T-cell (primary cell): ENCODE measurements around the gene RGS3. TPM values are rescaled to one million over a fixed set of nuclear protein-coding genes. Genes with fewer than 3 reads are reported as not detected.

Experiments
- ATAC-seq, 4 experiments: fragments of 200-7000 bp in 3 of 4; fragments of 150-1000 bp in 1 of 4; cut with Tn5 transposase; replicated peaks in 1 of 4; 1 replicate in 3 of 4; 2 replicates in 1 of 4; pipeline ENCODE4 v1.10.0; 2021; ENCODE audit warnings: moderate library complexity in 3 of 4, mild to moderate bottlenecking in 2 of 4, moderate number of reproducible peaks in 1 of 4
- CTCF ChIA-PET, 2 donors: fragments of 300-600 bp; sonication (Branson Sonifier 250); formaldehyde crosslinking; loops; one replicate each; lab custom pipeline; 2022; ENCODE audit warnings: antibody characterized with exemption in 2 of 2; lab: Charles Lee
- POLR2A ChIA-PET, 2 donors: fragments of 300-600 bp; sonication (Branson Sonifier 250); formaldehyde crosslinking; loops; one replicate each; lab custom pipeline; 2022; ENCODE audit warnings: antibody characterized with exemption in 2 of 2; lab: Charles Lee
- DNase-seq, 35 experiments: peaks; one replicate each; pipeline versions ENCODE4 v3.0.0 to v3.0.0-alpha.2; 2013 to 2023
- H3K27ac ChIP-seq: one replicate; pipeline ENCODE4 v1.5.1; 2013; ENCODE audit warnings: low read length
- H3K27me3 ChIP-seq, 2 experiments: replicated peaks in 1 of 2; 1 replicate in 1 of 2; 2 replicates in 1 of 2; pipeline versions ENCODE4 v1.6.1 to v1.7.0; 2013; ENCODE audit warnings: low read length in 1 of 2, mixed read lengths in 1 of 2; ENCODE audit not compliant: control insufficient read depth in 2 of 2, insufficient read depth in 2 of 2; ENCODE audit errors: extremely low read depth in 1 of 2
- H3K36me3 ChIP-seq, 2 donors: 1 replicate in 1 of 2; 2 replicates in 1 of 2; pipeline versions ENCODE4 v1.6.1 to v1.7.0; 2013; ENCODE audit warnings: low read length in 1 of 2; ENCODE audit not compliant: control insufficient read depth in 2 of 2, insufficient read depth in 1 of 2; ENCODE audit errors: extremely low read depth in 1 of 2
- H3K4me1 ChIP-seq, 2 experiments: 1 replicate in 1 of 2; 2 replicates in 1 of 2; pipeline versions ENCODE4 v1.6.1 to v1.7.0; 2013; ENCODE audit warnings: low read length in 2 of 2, mixed read lengths in 1 of 2; ENCODE audit not compliant: insufficient read depth in 2 of 2, control insufficient read depth in 1 of 2; ENCODE audit errors: extremely low read depth in 1 of 2
- H3K4me3 ChIP-seq, 2 donors: 1 replicate in 1 of 2; 2 replicates in 1 of 2; pipeline versions ENCODE4 v1.5.1 to v1.7.0; 2013; ENCODE audit warnings: mild to moderate bottlenecking in 2 of 2, low read length in 1 of 2, moderate library complexity in 1 of 2; ENCODE audit not compliant: control insufficient read depth in 1 of 2; ENCODE audit errors: extremely low read depth in 1 of 2
- H3K9me3 ChIP-seq: 2 replicates; pipeline ENCODE4 v1.7.0; 2013
- H3K27ac Mint-ChIP-seq, 2 donors: one replicate each; pipeline ENCODE4 v1.8.0; 2020 to 2021; ENCODE audit warnings: mild to moderate bottlenecking in 2 of 2, mixed read lengths in 2 of 2
- H3K27me3 Mint-ChIP-seq, 2 donors: one replicate each; pipeline ENCODE4 v1.8.0; 2021 to 2022; ENCODE audit warnings: mixed read lengths in 2 of 2
- H3K36me3 Mint-ChIP-seq: one replicate; pipeline ENCODE4 v1.8.0; 2021; ENCODE audit warnings: mixed read lengths
- H3K4me1 Mint-ChIP-seq, 3 donors: one replicate each; pipeline ENCODE4 v1.8.0; 2020 to 2022; ENCODE audit warnings: mixed read lengths in 3 of 3, mild to moderate bottlenecking in 1 of 3
- H3K4me3 Mint-ChIP-seq, 3 donors: one replicate each; pipeline ENCODE4 v1.8.0; 2020 to 2022; ENCODE audit warnings: mild to moderate bottlenecking in 3 of 3, mixed read lengths in 3 of 3, moderate library complexity in 3 of 3
- H3K9me3 Mint-ChIP-seq, 3 donors: one replicate each; pipeline ENCODE4 v1.8.0; 2020 to 2022; ENCODE audit warnings: mixed read lengths in 3 of 3
- WGBS: methylation state at CpG from one replicate; pipeline ENCODE4 v1.1.5; 2013; ENCODE audit warnings: missing lambda C conversion rate; ENCODE audit not compliant: insufficient coverage; 5-methylcytosine and 5-hydroxymethylcytosine counted together
- total RNA-seq, 35 experiments: library from RNA in 6 of 35; stranded (reverse) in 6 of 35; fragments of 120-200 nt in 1 of 35; gene quantifications; one replicate each; pipeline versions ENCODE4 v1.2.1 to v1.2.4 and lab custom pipeline; 2013 to 2026

The RGS3 gene
- total RNA-seq, 5 donors from 2014 or later (not counting 1 experiment from before 2014, with no cell fraction given), result 15.9 to 36.5 (median 24.9) TPM

DNA sequence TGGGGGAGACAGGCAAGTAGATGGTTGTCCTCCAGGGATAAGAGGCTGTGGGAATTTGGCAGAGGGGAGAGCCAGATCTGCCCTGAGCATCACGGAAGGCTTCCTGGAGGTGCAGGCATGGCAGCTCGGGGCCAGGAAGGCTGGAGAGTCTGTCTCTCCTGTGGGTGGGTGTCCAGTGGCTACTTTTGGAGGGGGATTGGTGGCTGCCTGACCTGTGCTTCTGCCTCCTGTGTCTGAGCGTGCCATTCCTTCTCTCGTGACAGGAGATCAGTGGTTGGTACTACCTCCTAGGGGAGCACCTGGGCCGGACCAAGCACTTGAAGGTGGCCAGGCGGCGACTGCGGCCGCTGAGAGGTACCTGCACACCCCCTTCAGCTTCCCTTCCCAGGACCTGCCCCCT, 33.5 kb downstream of the RGS3 start:
- Mint-ChIP-seq H3K4me1 (peaks cover 6 to 14% (median 11%) of the 10 kb centered on the region in 3 donors), H3K36me3 (no peaks in the 10 kb centered on the region), H3K9me3 (no peaks in the 10 kb centered on the region), H3K27me3 (no peaks in the 10 kb centered on the region), H3K27ac (no peak overlapping the region), H3K4me3 (no peak overlapping the region)
- H3K9me3 ChIP-seq, result no peaks in the 10 kb centered on the region
- no peaks in the 10 kb centered on the region for H3K27me3 ChIP-seq
- WGBS, result 96% methylated on average over 9 of the region's 9 CpGs
- no peak for ATAC-seq
- peaks cover 11 to 13% of the 10 kb centered on the region in 2 experiments for H3K4me1 ChIP-seq
- H3K4me3 ChIP-seq, result no peak overlapping the region
- no peak overlapping the region for H3K27ac ChIP-seq
- ChIA-PET POLR2A (no interaction called here), CTCF (interaction anchor here in 1 of 2 donors (0.6 kb wide), 1 partner anchor 13 kb away, joined by 4 read pairs; no protein-coding TSS in a partner anchor)
- no peaks in the 10 kb centered on the region for H3K36me3 ChIP-seq
- no peak for DNase-seq

DNA sequence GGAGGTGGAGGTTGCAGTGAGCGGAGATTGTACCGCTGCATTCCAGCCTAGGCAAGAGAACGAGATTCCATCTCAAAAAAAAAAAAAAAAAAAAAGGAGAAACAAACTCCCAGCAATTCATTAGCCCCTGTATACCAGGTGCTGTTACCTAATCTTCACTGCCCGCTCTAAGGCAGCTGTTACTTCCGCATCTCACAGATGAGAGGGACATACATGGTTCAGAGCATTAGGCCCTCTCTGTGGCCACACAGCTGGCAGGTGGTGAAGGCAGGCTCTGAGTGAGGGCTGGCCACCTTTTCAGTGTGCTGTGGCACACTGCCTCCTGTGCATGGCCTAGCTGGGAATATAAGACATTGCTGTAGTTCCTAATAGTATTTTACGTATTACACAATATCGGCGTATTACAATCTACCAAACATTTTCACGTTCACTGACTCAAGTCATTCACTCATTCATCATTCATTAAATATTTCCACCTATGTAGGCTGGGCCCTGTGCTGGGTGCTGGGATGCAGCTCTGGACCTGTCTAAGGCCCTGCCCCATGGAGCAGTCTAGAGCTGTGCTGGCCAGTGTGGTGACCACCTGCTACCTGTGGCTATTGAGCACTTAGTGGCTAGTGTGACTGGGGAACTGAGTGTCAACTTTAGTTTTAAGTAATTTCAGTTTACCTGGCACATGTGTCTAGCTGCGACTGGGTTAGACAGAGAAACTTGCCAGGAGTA, 35.8 kb downstream of the RGS3 start:
- Mint-ChIP-seq H3K9me3 (no peaks in the 10 kb centered on the region), H3K27me3 (no peaks in the 10 kb centered on the region), H3K4me1 (peaks cover 9 to 18% (median 12%) of the 10 kb centered on the region in 3 donors), H3K27ac (no peak overlapping the region), H3K36me3 (no peaks in the 10 kb centered on the region), H3K4me3 (peak overlapping the region in 1 of 3 donors; percentile 6)
- CTCF ChIA-PET, result no interaction called here
- Histone ChIP-seq H3K27ac (no peak overlapping the region), H3K9me3 (no peaks in the 10 kb centered on the region), H3K4me3 (no peak overlapping the region), H3K27me3 (no peaks in the 10 kb centered on the region), H3K36me3 (no peaks in the 10 kb centered on the region), H3K4me1 (peaks cover 11 to 16% of the 10 kb centered on the region in 2 experiments)
- POLR2A ChIA-PET, result no interaction called here
- DNase-seq (no peak), ATAC-seq (peak in 2 of 4 experiments; percentile 7 to 9)
- WGBS, result 96% methylated on average over 5 of the region's 10 CpGs

GRCh38 chr9:113499876-113500497, 36.5 kb downstream of the RGS3 start:
- Histone ChIP-seq H3K4me3 (no peak overlapping the region), H3K9me3 (no peaks in the 10 kb centered on the region), H3K27ac (no peak overlapping the region), H3K36me3 (no peaks in the 10 kb centered on the region), H3K4me1 (peaks cover 11 to 16% of the 10 kb centered on the region in 2 experiments), H3K27me3 (no peaks in the 10 kb centered on the region)
- 52% methylated on average over 5 of the region's 5 CpGs for WGBS
- H3K4me1 Mint-ChIP-seq, result peaks cover 9 to 20% (median 12%) of the 10 kb centered on the region in 3 donors
- CTCF ChIA-PET, result no interaction called here
- no peaks in the 10 kb centered on the region for H3K36me3 Mint-ChIP-seq
- POLR2A ChIA-PET, result no interaction called here
- no peak for DNase-seq
- peak overlapping the region in 1 of 3 donors; percentile 6 for H3K4me3 Mint-ChIP-seq
- H3K27ac Mint-ChIP-seq, result peak overlapping the region; percentile 58 to 65
- no peaks in the 10 kb centered on the region for H3K27me3 Mint-ChIP-seq
- peak in 3 of 4 experiments; percentile 27 to 33 (median 29) for ATAC-seq
- no peaks in the 10 kb centered on the region for H3K9me3 Mint-ChIP-seq

- no peak overlapping the region for H3K27ac ChIP-seq
- no peaks in the 10 kb centered on the region for H3K27me3 ChIP-seq
- H3K4me3 Mint-ChIP-seq, result no peak overlapping the region
- no peaks in the 10 kb centered on the region for H3K9me3 ChIP-seq
- 93% methylated on average over 9 of the region's 20 CpGs for WGBS
- H3K27me3 Mint-ChIP-seq, result no peaks in the 10 kb centered on the region
- no peaks in the 10 kb centered on the region for H3K9me3 Mint-ChIP-seq
- no peak overlapping the region for H3K4me3 ChIP-seq
- ATAC-seq, result no peak
- no peaks in the 10 kb centered on the region for H3K36me3 Mint-ChIP-seq
- no peak for DNase-seq
- H3K4me1 ChIP-seq, result peaks cover 11 to 16% of the 10 kb centered on the region in 2 experiments
- ChIA-PET CTCF (no interaction called here), POLR2A (no interaction called here)
- no peak overlapping the region for H3K27ac Mint-ChIP-seq
- H3K36me3 ChIP-seq, result no peaks in the 10 kb centered on the region
- peaks cover 9 to 20% (median 11%) of the 10 kb centered on the region in 3 donors for H3K4me1 Mint-ChIP-seq
Measured at GRCh38 chr9:113501129-113501686, 37.7 kb downstream of the RGS3 start.

GRCh38 chr9:113501852-113502251, 38.3 kb downstream of the RGS3 start:
- H3K36me3 Mint-ChIP-seq, result no peaks in the 10 kb centered on the region
- DNase-seq, result no peak
- no CpG with 5 or more reads among the region's 5 CpGs for WGBS
- ATAC-seq, result no peak
- Histone ChIP-seq H3K4me3 (no peak overlapping the region), H3K27ac (no peak overlapping the region), H3K9me3 (no peaks in the 10 kb centered on the region), H3K36me3 (no peaks in the 10 kb centered on the region), H3K27me3 (no peaks in the 10 kb centered on the region), H3K4me1 (peaks cover 11 to 16% of the 10 kb centered on the region in 2 experiments)
- peaks cover 9 to 20% (median 11%) of the 10 kb centered on the region in 3 donors for H3K4me1 Mint-ChIP-seq
- H3K27ac Mint-ChIP-seq, result peak overlapping the region in 1 of 2 donors; percentile 8
- POLR2A ChIA-PET, result no interaction called here
- CTCF ChIA-PET, result no interaction called here
- H3K4me3 Mint-ChIP-seq, result no peak overlapping the region
- H3K27me3 Mint-ChIP-seq, result no peaks in the 10 kb centered on the region
- no peaks in the 10 kb centered on the region for H3K9me3 Mint-ChIP-seq

DNA sequence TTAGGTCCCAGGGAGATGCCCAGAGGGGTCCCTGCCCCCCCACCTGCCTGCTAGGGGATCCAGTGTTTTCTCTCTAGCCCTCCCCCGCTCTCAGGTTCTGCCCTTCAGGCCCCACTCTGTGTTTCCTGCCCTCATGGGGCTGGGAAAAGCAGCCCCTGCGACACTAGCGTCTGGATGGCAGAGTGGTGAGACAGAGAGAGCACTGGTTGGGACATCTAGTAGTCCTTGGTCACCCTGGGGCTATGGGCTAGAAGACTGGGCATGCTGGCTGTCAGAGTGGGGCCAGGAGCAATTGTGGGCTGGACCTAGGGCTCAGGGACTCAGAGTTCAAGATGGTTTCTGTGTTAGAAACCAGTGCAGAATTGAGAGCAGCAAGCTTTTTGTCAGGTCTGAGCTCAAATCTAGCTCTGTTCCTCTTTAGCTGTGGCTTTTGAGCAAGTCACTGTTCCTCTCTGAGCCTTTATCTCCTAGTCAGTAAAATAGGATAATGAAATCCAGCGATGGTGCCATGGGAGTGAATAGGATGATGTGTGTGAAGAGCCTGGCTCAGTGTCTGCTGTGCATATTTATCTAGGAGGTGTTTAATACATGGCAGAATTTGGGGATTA, 39.0 kb downstream of the RGS3 start:
- Histone ChIP-seq H3K27me3 (no peaks in the 10 kb centered on the region), H3K9me3 (no peaks in the 10 kb centered on the region), H3K27ac (no peak overlapping the region), H3K4me3 (no peak overlapping the region), H3K36me3 (no peaks in the 10 kb centered on the region), H3K4me1 (peaks cover 11 to 16% of the 10 kb centered on the region in 2 experiments)
- 92% methylated on average over 4 of the region's 4 CpGs for WGBS
- peak overlapping the region in 1 of 2 donors; percentile 9 for H3K27ac Mint-ChIP-seq
- DNase-seq, result no peak
- H3K9me3 Mint-ChIP-seq, result no peaks in the 10 kb centered on the region
- no peak overlapping the region for H3K4me3 Mint-ChIP-seq
- CTCF ChIA-PET, result no interaction called here
- H3K36me3 Mint-ChIP-seq, result no peaks in the 10 kb centered on the region
- no peaks in the 10 kb centered on the region for H3K27me3 Mint-ChIP-seq
- ATAC-seq, result no peak
- POLR2A ChIA-PET, result no interaction called here
- H3K4me1 Mint-ChIP-seq, result peaks cover 9 to 20% (median 11%) of the 10 kb centered on the region in 3 donors
